Cardiac fibroblast (primary cell): ENCODE results near the gene SPECC1.

ENCODE experiments used
- DNase-seq, 2 donors: peaks; one replicate each; pipeline versions ENCODE4 v3.0.0 to v3.0.0-alpha.2; 2010; ENCODE audit warnings: low read depth in 2 of 2
- H3K4me3 ChIP-seq, 2 donors: replicated peaks in 1 of 2; 1 replicate in 1 of 2; 2 replicates in 1 of 2; pipeline ENCODE4 v1.5.1; 2011; ENCODE audit warnings: low read depth in 2 of 2, low read length in 2 of 2, mild to moderate bottlenecking in 2 of 2, moderate library complexity in 1 of 2
- TF ChIP-seq, protein P1 (sequence below): IDR thresholded peaks from one replicate; pipeline ENCODE4 v1.5.1; 2011; ENCODE audit warnings: low read depth, mild to moderate bottlenecking, low read length, inconsistent platforms

The SPECC1 gene

DNA sequence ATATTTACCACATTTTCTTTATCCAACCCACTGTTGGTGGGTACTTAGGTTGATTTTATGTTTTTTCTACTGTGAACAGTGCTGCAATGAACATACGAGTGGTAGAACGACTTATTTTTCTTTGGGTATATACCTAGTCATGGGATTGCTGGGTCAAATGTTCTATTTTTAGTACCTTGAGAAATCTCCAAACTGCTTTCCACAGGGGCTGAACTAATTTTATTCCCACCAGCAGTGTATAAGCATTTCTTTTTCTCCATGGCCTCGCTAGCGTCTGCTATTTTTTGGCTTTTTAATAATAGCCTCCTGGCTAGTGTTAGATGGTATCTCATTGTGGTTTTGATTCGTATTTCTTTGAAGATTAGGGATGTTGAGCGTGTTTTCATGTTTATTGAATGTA, 255.8 kb downstream of the SPECC1 start:
- TF ChIP-seq, protein P1, sequence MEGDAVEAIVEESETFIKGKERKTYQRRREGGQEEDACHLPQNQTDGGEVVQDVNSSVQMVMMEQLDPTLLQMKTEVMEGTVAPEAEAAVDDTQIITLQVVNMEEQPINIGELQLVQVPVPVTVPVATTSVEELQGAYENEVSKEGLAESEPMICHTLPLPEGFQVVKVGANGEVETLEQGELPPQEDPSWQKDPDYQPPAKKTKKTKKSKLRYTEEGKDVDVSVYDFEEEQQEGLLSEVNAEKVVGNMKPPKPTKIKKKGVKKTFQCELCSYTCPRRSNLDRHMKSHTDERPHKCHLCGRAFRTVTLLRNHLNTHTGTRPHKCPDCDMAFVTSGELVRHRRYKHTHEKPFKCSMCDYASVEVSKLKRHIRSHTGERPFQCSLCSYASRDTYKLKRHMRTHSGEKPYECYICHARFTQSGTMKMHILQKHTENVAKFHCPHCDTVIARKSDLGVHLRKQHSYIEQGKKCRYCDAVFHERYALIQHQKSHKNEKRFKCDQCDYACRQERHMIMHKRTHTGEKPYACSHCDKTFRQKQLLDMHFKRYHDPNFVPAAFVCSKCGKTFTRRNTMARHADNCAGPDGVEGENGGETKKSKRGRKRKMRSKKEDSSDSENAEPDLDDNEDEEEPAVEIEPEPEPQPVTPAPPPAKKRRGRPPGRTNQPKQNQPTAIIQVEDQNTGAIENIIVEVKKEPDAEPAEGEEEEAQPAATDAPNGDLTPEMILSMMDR: no peak
- H3K4me3 ChIP-seq: no peak overlapping the region
- no peak for DNase-seq

DNA sequence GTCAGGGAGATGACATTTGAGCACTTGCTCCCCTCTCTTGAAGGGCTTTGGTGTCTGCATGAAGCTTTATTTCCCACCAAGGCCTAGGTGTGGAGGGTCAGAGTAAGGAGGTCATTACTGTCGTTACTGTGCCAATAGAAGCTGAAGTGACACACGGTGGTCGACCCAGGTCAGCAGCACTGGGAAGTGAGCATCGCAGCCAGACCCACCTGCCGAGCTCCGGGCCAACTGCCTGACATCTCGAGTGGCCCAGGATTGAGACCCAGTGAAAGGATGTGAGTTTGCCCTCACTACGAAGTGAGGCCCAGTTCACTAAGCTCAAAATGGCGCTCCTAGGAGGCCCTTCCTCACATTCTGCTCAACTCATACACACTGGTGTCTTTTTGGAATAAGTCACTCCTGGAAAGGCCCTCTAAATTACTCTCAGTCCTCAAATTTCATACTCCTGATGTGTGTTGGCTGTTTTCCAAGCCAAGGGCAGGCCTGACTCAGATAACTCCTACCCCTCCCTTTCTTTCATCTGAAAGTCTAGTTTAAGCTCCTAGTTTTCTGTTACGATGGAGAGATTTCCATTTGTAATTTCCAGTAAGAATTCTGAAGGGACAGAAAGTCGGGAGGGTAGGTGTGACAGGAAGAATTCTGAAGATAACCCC, 257.8 kb downstream of the SPECC1 start:
- TF ChIP-seq, protein P1: no peak
- DNase-seq: peak; percentile 29 to 82
- no peak overlapping the region for H3K4me3 ChIP-seq

DNA sequence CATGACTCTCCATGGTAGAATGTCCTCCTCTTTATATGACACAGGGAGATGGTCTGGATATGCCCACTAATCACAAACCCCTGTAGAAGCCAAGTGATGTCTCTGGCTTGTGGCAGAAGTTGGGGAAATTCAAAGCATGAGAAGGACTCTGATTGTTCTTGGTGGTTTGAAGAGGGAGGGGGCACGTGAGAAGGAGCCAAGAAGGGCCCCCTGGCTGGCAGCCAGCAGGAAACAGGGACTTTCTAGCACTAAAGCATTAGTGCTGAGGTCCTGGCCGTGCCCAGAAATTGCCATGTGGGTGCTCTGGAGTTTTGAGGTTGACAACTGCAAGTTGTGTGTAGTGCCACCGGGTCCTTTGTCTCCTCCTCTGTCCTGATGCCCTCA, 258.3 kb downstream of the SPECC1 start:
- TF ChIP-seq, protein P1: no peak
- H3K4me3 ChIP-seq: no peak overlapping the region
- peak; percentile 13 to 17 for DNase-seq

DNA sequence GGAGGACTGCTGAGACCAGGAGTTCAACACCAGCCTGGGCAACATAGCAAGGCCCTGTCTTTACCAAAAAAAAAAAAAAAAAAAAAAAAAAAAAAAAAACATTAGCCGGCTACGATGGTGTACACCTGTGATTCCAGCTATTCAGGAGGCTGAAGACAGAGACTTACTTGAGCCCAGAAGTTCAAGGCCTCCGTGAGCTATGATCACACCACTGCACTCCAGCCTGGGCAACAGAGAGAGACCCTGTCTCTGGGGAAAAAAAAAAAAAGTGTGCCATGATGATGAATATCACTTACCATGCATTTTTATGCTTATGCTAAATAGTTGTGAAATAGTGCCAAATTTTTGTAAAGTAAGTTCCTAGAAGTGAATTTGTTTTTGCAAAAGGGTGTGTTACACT, 261.2 kb downstream of the SPECC1 start:
- H3K4me3 ChIP-seq: no peak overlapping the region
- DNase-seq: no peak
- TF ChIP-seq, protein P1: no peak

DNA sequence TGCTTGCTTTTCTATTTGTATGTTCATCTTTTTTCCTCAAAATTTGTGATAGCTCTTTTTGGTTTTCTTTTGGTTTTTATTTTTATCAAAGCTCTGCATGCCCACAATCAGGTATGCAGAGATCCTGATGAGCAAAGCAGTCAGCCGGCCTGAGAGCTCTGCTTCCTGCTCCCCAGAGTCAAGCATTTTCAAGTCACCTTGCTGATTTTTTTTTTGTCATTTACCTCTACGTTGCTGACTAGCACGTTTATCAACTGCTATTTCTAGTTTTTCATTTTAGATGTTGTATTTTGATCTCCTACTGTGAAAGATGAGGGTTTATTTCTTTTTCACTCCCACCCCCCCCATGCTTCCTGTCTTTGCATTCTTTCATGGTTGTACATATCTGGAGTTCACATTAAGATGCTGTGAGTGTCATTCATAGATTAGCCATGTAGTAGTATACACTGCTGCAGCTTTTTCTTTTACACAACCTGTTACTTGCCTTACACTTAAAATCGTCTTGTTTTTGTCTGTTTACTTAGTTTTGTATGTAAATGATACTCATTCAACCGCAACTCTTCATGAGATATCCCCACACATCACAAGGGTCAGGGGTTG, 262.0 kb downstream of the SPECC1 start:
- no peak for DNase-seq
- TF ChIP-seq, protein P1: no peak
- no peak overlapping the region for H3K4me3 ChIP-seq

DNA sequence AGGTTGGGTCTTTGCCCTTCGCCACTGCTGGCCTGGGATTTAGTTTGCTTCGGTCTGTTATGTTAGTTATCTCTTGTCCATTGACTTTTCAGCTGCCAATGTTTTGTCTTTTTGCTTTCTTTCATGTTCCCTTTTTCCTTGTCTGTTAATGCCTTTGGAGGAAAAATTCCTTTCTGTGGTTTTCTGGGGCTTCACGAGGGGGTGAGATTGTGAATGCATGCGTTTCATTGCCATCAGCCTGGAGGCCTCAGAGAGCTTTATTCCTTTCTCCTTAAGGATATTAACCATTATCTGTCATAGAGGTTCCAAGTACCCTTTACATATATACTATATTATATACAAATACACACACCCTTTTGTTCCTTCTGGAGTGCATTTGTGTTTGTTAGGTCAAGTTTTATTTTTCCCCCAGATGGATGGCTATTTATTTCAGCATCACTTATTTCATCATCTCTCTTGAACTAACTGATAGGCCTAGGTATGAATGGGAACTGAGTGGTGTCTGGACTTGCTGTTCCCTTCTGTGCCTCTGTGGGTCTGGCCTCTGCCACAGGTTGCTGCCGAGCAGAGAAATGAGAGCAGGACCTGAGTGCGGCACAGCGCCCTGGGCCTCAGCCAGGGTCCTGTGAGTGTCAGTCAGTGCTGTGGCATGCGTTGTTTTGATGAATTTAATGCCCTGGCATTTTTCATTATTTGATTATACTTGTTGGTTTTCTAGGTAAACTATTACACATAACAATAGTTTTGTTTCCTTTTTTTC, 264.8 kb downstream of the SPECC1 start:
- TF ChIP-seq, protein P1: no peak
- no peak for DNase-seq
- no peak overlapping the region for H3K4me3 ChIP-seq
